IMR-90 (cell line): ENCODE data around the gene SP9. TPM values are rescaled to one million over a fixed set of nuclear protein-coding genes. Genes with fewer than 3 reads are reported as not detected.

ENCODE experiments used
- ATAC-seq: fragments of 200-7000 bp; cut with Tn5 transposase; 2 replicates; pipeline ENCODE4 v1.9.1; 2020; ENCODE audit warnings: low read depth, mild to moderate bottlenecking, moderate library complexity
- BruUV-seq: library from RNA; stranded (reverse); fragments of 400-500 nt; replicated peaks from 2 replicates; lab custom pipeline; 2021; lab: Mats Ljungman, UMichigan
- CTCF ChIA-PET: fragments of 300-600 bp; formaldehyde crosslinking; extraction: SDS; loops from one replicate; lab custom pipeline; 2021; ENCODE audit warnings: antibody characterized with exemption; lab: Yijun Ruan, JAX
- POLR2A ChIA-PET: fragments of 300-600 bp; sonication (Branson Sonifier 250); formaldehyde crosslinking; loops from one replicate; lab custom pipeline; 2022; ENCODE audit warnings: antibody characterized with exemption; ENCODE audit not compliant: unreplicated experiment; lab: Charles Lee
- DNase-seq: peaks from one replicate; pipeline ENCODE4 v3.0.0; 2013
- H2AFZ ChIP-seq: replicated peaks from 2 replicates; pipeline ENCODE3; 2013; ENCODE audit warnings: low read length, mild to moderate bottlenecking; ENCODE audit not compliant: poor library complexity
- H2AK5ac ChIP-seq: 2 replicates; pipeline ENCODE4 v1.6.1; 2013; ENCODE audit warnings: low read depth, low read length, inconsistent platforms
- H2AK9ac ChIP-seq: replicated peaks from 2 replicates; pipeline ENCODE3; 2013; ENCODE audit warnings: mild to moderate bottlenecking, low read depth, low read length, moderate library complexity; ENCODE audit not compliant: poor library complexity
- H2BK120ac ChIP-seq: 2 replicates; pipeline ENCODE4 v1.6.1; 2013; ENCODE audit warnings: low read depth, low read length, inconsistent platforms
- H2BK15ac ChIP-seq: 3 replicates; pipeline ENCODE4 v1.6.1; 2013; ENCODE audit warnings: low read depth, low read length, inconsistent platforms
- H2BK20ac ChIP-seq: 2 replicates; pipeline ENCODE4 v1.6.1; 2013; ENCODE audit warnings: low read depth, mild to moderate bottlenecking, inconsistent platforms, low read length, moderate library complexity
- H2BK5ac ChIP-seq: 2 replicates; pipeline ENCODE4 v1.6.1; 2013; ENCODE audit warnings: mild to moderate bottlenecking, low read depth, low read length, inconsistent platforms; ENCODE audit not compliant: poor library complexity, severe bottlenecking
- H3K14ac ChIP-seq: replicated peaks from 2 replicates; pipeline ENCODE4 v1.6.1; 2013; ENCODE audit warnings: low read depth, low read length, inconsistent platforms
- H3K18ac ChIP-seq: 2 replicates; pipeline ENCODE4 v1.6.1; 2013; ENCODE audit warnings: low read depth, low read length, control low read depth
- H3K23ac ChIP-seq: 2 replicates; pipeline ENCODE4 v1.6.1; 2013; ENCODE audit warnings: low read depth, low read length, inconsistent platforms
- H3K27ac ChIP-seq: 2 replicates; pipeline ENCODE4 v1.5.1; 2013; ENCODE audit warnings: mild to moderate bottlenecking, control low read depth, low read length; ENCODE audit not compliant: insufficient read depth
- H3K27me3 ChIP-seq: 2 replicates; pipeline ENCODE4 v1.6.1; 2013; ENCODE audit warnings: low read length; ENCODE audit not compliant: control insufficient read depth, insufficient read depth
- H3K36me3 ChIP-seq: 2 replicates; pipeline ENCODE4 v1.6.1; 2013; ENCODE audit warnings: low read length, mixed read lengths; ENCODE audit not compliant: control insufficient read depth, insufficient read depth
- H3K4ac ChIP-seq: 2 replicates; pipeline ENCODE4 v1.6.1; 2013; ENCODE audit warnings: low read depth, low read length, inconsistent platforms
- H3K4me1 ChIP-seq: 2 replicates; pipeline ENCODE4 v1.6.1; 2013; ENCODE audit warnings: low read length, mixed read lengths; ENCODE audit not compliant: control insufficient read depth, insufficient read depth
- H3K4me2 ChIP-seq: 2 replicates; pipeline ENCODE4 v1.6.1; 2013; ENCODE audit warnings: low read depth, mild to moderate bottlenecking, control low read depth, low read length, moderate library complexity
- H3K4me3 ChIP-seq: 2 replicates; pipeline ENCODE4 v1.5.1; 2013; ENCODE audit warnings: low read depth, mild to moderate bottlenecking, control low read depth, low read length, moderate library complexity; ENCODE audit not compliant: insufficient read depth
- H3K56ac ChIP-seq: 2 replicates; pipeline ENCODE4 v1.6.1; 2013; ENCODE audit warnings: low read length, inconsistent platforms; ENCODE audit not compliant: insufficient read depth; ENCODE audit errors: extremely low read depth
- H3K79me1 ChIP-seq, 2 experiments: 2 replicates each; pipeline ENCODE4 v1.6.1; 2013; ENCODE audit warnings: low read length in 2 of 2, inconsistent platforms in 1 of 2, low read depth in 1 of 2
- H3K9ac ChIP-seq: 2 replicates; pipeline ENCODE4 v1.6.1; 2013; ENCODE audit warnings: low read depth, low read length, control low read depth
- H3K9me1 ChIP-seq: 2 replicates; pipeline ENCODE4 v1.6.1; 2013; ENCODE audit warnings: low read length, inconsistent platforms; ENCODE audit not compliant: insufficient read depth
- H3K9me3 ChIP-seq: 2 replicates; pipeline ENCODE4 v1.6.1; 2013; ENCODE audit warnings: low read length; ENCODE audit not compliant: control insufficient read depth, insufficient read depth
- H4K20me1 ChIP-seq: 2 replicates; pipeline ENCODE4 v1.6.1; 2013; ENCODE audit warnings: low read length, inconsistent platforms; ENCODE audit not compliant: insufficient read depth
- H4K5ac ChIP-seq: 2 replicates; pipeline ENCODE4 v1.6.1; 2013; ENCODE audit warnings: mild to moderate bottlenecking, low read depth, low read length, control low read depth
- H4K8ac ChIP-seq, 2 experiments: 2 replicates each; pipeline ENCODE4 v1.6.1; 2013; ENCODE audit warnings: low read depth in 2 of 2, low read length in 2 of 2, control low read depth in 1 of 2, inconsistent platforms in 1 of 2
- H4K91ac ChIP-seq: 2 replicates; pipeline ENCODE4 v1.6.1; 2013; ENCODE audit warnings: low read depth, low read length, inconsistent platforms; ENCODE audit not compliant: insufficient read depth
- CEBPB ChIP-seq: IDR thresholded peaks from 2 replicates; pipeline ENCODE4 v1.6.1; 2012; ENCODE audit warnings: low read depth, low read length, improper control_type of control experiment
- CHD1 ChIP-seq: IDR thresholded peaks from 2 replicates; pipeline ENCODE4 v1.6.1; 2012; ENCODE audit warnings: low read depth, low read length, improper control_type of control experiment
- FOS ChIP-seq: fragments of 150-350 bp; IDR thresholded peaks from 2 replicates; pipeline ENCODE4 v1.6.1; 2016; ENCODE audit warnings: low read depth, low read length
- MAFK ChIP-seq: IDR thresholded peaks from 2 replicates; pipeline ENCODE4 v1.6.1; 2012; ENCODE audit warnings: low read depth, low read length, improper control_type of control experiment
- MXI1 ChIP-seq: IDR thresholded peaks from 2 replicates; pipeline ENCODE4 v1.6.1; 2012; ENCODE audit warnings: low read depth, mild to moderate bottlenecking, low read length, moderate library complexity, borderline replicate concordance
- NFE2L2 ChIP-seq: fragments of 150-350 bp; IDR thresholded peaks from 2 replicates; pipeline ENCODE4 v1.6.1; 2016; ENCODE audit warnings: low read depth, mild to moderate bottlenecking, low read length
- RAD21 ChIP-seq: IDR thresholded peaks from 2 replicates; pipeline ENCODE4 v1.6.1; 2012; ENCODE audit warnings: low read length, improper control_type of control experiment
- RCOR1 ChIP-seq: IDR thresholded peaks from 2 replicates; pipeline ENCODE4 v1.6.1; 2012; ENCODE audit warnings: mild to moderate bottlenecking, low read length, improper control_type of control experiment; ENCODE audit not compliant: insufficient replicate concordance
- RFX5 ChIP-seq: IDR thresholded peaks from 2 replicates; pipeline ENCODE4 v1.8.0; 2012; ENCODE audit warnings: low read depth, mild to moderate bottlenecking, low read length, moderate library complexity
- WGBS, 2 experiments: methylation state at CpG; one replicate each; pipeline versions ENCODE4 v1.1.5 to v1.1.7; 2013; ENCODE audit warnings: missing lambda C conversion rate in 2 of 2; ENCODE audit not compliant: insufficient read length in 1 of 2; ENCODE audit errors: extremely low coverage in 2 of 2; 5-methylcytosine and 5-hydroxymethylcytosine counted together
- dilution Hi-C: fragments of 300-500 bp; cut with HindIII; formaldehyde crosslinking; loops from one replicate; pipeline ENCODE4 v1.14.3; 2018; ENCODE audit warnings: low sequenced_read_pairs; ENCODE audit not compliant: unreplicated experiment
- in situ Hi-C: fragments of 300-500 bp; cut with MboI; formaldehyde crosslinking; loops from 3 replicates; pipeline ENCODE4 v1.14.3; 2019; ENCODE audit warnings: low sequenced_read_pairs, inconsistent platforms, mixed read lengths
- intact Hi-C: fragments of 100-400 bp; cut with micrococcal nuclease; formaldehyde crosslinking; loops from 2 replicates; pipeline ENCODE4 v1.10.0; 2022
- polyA plus RNA-seq, 3 experiments: library from polyadenylated mRNA; depleted of rRNA; stranded (reverse); fragments of >200 nt; gene quantifications; 2 replicates each; pipeline ENCODE4 v1.2.3, GENCODE V29; 2012; ENCODE audit warnings: low replicate concordance in 1 of 3
- total RNA-seq: library from RNA; depleted of rRNA; stranded (reverse); fragments of >200 nt; gene quantifications from 2 replicates; pipeline ENCODE4 v1.2.3, GENCODE V29; 2012
- TF ChIP-seq, protein P1 (sequence below): conservative IDR thresholded peaks from 2 replicates; pipeline ENCODE4 v1.5.1; 2012; ENCODE audit warnings: mild to moderate bottlenecking, low read depth, low read length, improper control_type of control experiment
- TF ChIP-seq, protein P2 (sequence below): fragments of 150-350 bp; IDR thresholded peaks from 2 replicates; pipeline ENCODE4 v1.6.1; 2016; ENCODE audit warnings: low read depth, mild to moderate bottlenecking, low read length, moderate library complexity, borderline replicate concordance

The SP9 gene
- total and polyA plus RNA-seq, 2 of the 4 experiments (the other 2 are of a cell fraction): not detected

DNA sequence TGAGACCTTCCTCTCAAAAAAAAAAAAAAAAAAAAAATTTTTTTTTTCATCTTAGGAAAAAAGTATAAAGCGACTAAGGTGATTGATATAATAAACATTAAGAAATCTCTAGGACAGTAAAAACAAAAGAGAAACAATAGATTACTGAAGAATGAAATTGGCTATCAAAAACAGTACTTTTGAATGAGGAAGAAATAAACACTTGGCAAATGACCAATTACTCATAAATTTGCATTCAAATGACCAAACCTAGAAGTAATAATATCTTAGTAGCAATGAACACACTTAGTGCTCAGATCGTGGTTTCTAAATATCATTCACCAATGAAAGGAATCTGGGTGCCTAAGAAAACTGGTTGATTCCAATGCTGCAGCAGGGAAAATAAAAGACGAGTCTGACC, 50.4 kb downstream of the SP9 start:
- H3K9me1 ChIP-seq: no peaks in the 10 kb centered on the region
- no TSS peak for BruUV-seq
- peaks cover 20% of the 10 kb centered on the region for H3K36me3 ChIP-seq
- H3K4me3 ChIP-seq: no peak overlapping the region
- no peaks in the 10 kb centered on the region for H3K27me3 ChIP-seq
- H4K8ac ChIP-seq: no peak overlapping the region
- H3K27ac ChIP-seq: no peak overlapping the region
- POLR2A ChIA-PET: no interaction called here
- no peak for DNase-seq
- no peak overlapping the region for H3K9ac ChIP-seq
- peaks cover 3% of the 10 kb centered on the region for H4K20me1 ChIP-seq
- no peak overlapping the region for H2AK5ac ChIP-seq
- ATAC-seq: no peak
- no peak overlapping the region for H3K18ac ChIP-seq
- H2BK120ac ChIP-seq: no peak overlapping the region
- no peak overlapping the region for H3K14ac ChIP-seq
- H3K4me1 ChIP-seq: no peaks in the 10 kb centered on the region
- no peak overlapping the region for H4K91ac ChIP-seq
- no peak for TF ChIP-seq RFX5
- TF ChIP-seq CEBPB: no peak
- no peak for TF ChIP-seq NFE2L2
- no peak for TF ChIP-seq FOS
- TF ChIP-seq CHD1: no peak
- TF ChIP-seq RAD21: no peak
- no peak for TF ChIP-seq RCOR1
- no peak for TF ChIP-seq MAFK
- no peak for TF ChIP-seq MXI1
- TF ChIP-seq, protein P1, sequence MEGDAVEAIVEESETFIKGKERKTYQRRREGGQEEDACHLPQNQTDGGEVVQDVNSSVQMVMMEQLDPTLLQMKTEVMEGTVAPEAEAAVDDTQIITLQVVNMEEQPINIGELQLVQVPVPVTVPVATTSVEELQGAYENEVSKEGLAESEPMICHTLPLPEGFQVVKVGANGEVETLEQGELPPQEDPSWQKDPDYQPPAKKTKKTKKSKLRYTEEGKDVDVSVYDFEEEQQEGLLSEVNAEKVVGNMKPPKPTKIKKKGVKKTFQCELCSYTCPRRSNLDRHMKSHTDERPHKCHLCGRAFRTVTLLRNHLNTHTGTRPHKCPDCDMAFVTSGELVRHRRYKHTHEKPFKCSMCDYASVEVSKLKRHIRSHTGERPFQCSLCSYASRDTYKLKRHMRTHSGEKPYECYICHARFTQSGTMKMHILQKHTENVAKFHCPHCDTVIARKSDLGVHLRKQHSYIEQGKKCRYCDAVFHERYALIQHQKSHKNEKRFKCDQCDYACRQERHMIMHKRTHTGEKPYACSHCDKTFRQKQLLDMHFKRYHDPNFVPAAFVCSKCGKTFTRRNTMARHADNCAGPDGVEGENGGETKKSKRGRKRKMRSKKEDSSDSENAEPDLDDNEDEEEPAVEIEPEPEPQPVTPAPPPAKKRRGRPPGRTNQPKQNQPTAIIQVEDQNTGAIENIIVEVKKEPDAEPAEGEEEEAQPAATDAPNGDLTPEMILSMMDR: no peak
- TF ChIP-seq, protein P2, sequence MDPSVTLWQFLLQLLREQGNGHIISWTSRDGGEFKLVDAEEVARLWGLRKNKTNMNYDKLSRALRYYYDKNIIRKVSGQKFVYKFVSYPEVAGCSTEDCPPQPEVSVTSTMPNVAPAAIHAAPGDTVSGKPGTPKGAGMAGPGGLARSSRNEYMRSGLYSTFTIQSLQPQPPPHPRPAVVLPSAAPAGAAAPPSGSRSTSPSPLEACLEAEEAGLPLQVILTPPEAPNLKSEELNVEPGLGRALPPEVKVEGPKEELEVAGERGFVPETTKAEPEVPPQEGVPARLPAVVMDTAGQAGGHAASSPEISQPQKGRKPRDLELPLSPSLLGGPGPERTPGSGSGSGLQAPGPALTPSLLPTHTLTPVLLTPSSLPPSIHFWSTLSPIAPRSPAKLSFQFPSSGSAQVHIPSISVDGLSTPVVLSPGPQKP: no peak
- no peak overlapping the region for H3K4ac ChIP-seq
- in situ Hi-C loops: no loop called here
- H3K56ac ChIP-seq: no peak overlapping the region
- H2BK20ac ChIP-seq: no peak overlapping the region
- no peak overlapping the region for H4K5ac ChIP-seq
- H2AFZ ChIP-seq: no peak overlapping the region
- 100% methylated on average over 1 of the region's 3 CpGs; no CpG with 5 or more reads in 1 of the 2 experiments for WGBS, 2 experiments
- H3K23ac ChIP-seq: no peak overlapping the region
- CTCF ChIA-PET: interaction anchor here (0.7 kb wide), 1 partner anchor 637 kb away, joined by 6 read pairs; no protein-coding TSS in a partner anchor
- dilution Hi-C loops: no loop called here
- no peak overlapping the region for H2BK5ac ChIP-seq
- no peak overlapping the region for H3K4me2 ChIP-seq
- no peak overlapping the region for H2AK9ac ChIP-seq
- H3K9me3 ChIP-seq: no peaks in the 10 kb centered on the region
- intact Hi-C loops: no loop called here
- H2BK15ac ChIP-seq: no peak overlapping the region
- peaks cover 15 to 36% of the 10 kb centered on the region in 2 experiments for H3K79me1 ChIP-seq
